Measurements from ENCODE around the gene AKAP6. TPM values are rescaled to one million over a fixed set of nuclear protein-coding genes. Genes with fewer than 3 reads are reported as not detected.

AKAP6 gene
- total RNA-seq, 4 donors from 2014 or later, result 2.0 to 11.0 (median 4.2) TPM

- no peak for DNase-seq (ENCODE audit: low spot score in 2 of 2)
- H3K27me3 ChIP-seq, result no peaks in the 10 kb centered on the region
- no peak overlapping the region for H3K4me3 ChIP-seq
- TF ChIP-seq EP300 (IDR thresholded peaks at IDR 0.05) (no peak), CTCF (IDR thresholded peaks at IDR 0.05) (no peak), POLR2A (IDR thresholded peaks at IDR 0.05) (no peak), POLR2AphosphoS5 (IDR thresholded peaks at IDR 0.05) (no peak)
- H3K4me1 ChIP-seq, result no peaks in the 10 kb centered on the region
- no peaks in the 10 kb centered on the region for H3K9me3 ChIP-seq
- H3K36me3 ChIP-seq, result no peaks in the 10 kb centered on the region
- 85% methylated on average over 4 of the region's 4 CpGs for WGBS
- no peak overlapping the region for H3K27ac ChIP-seq
Observed at GRCh38 chr14:32349322-32349721, 20.2 kb downstream of the AKAP6 start.

- no peak for DNase-seq (ENCODE audit: low spot score in 2 of 2)
- Histone ChIP-seq H3K9me3 (no peaks in the 10 kb centered on the region), H3K36me3 (no peaks in the 10 kb centered on the region), H3K27ac (no peak overlapping the region), H3K27me3 (no peaks in the 10 kb centered on the region), H3K4me1 (no peaks in the 10 kb centered on the region), H3K4me3 (no peak overlapping the region)
- no peak for TF ChIP-seq EP300 (IDR thresholded peaks at IDR 0.05)
- TF ChIP-seq POLR2AphosphoS5 (IDR thresholded peaks at IDR 0.05), result no peak
- TF ChIP-seq POLR2A (IDR thresholded peaks at IDR 0.05), result no peak
- no peak for TF ChIP-seq CTCF (IDR thresholded peaks at IDR 0.05)
- WGBS, result 72% methylated on average over 1 of the region's 1 CpG
Observed at GRCh38 chr14:32350020-32350419, 20.9 kb downstream of the AKAP6 start.

DNA sequence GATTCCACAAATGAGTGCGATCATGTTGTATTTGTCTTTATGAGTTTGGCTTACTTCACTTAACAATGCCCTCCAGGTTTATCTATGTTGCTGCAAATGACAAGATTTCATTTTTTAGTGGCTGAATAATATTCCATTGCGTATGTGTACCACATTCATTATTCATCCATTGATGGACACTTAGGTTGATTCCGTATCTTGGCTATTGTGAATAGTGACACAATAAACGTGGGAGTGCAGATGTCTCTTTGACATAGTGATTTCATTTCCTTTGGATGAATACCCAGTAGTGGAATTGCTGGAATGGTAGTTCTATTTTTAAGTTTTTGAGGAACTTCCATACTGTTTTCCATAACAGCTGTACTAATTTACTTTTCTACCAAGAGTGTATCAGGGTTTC is 23.5 kb downstream of the AKAP6 start:
- Histone ChIP-seq H3K36me3 (no peaks in the 10 kb centered on the region), H3K4me1 (no peaks in the 10 kb centered on the region), H3K9me3 (no peaks in the 10 kb centered on the region), H3K27ac (no peak overlapping the region), H3K27me3 (no peaks in the 10 kb centered on the region), H3K4me3 (no peak overlapping the region)
- 83% methylated on average over 4 of the region's 4 CpGs for WGBS
- TF ChIP-seq POLR2A (IDR thresholded peaks at IDR 0.05) (no peak), EP300 (IDR thresholded peaks at IDR 0.05) (no peak), POLR2AphosphoS5 (IDR thresholded peaks at IDR 0.05) (no peak), CTCF (IDR thresholded peaks at IDR 0.05) (no peak)
- no peak for DNase-seq (ENCODE audit: low spot score in 2 of 2)

GRCh38 chr14:32354716-32355115 is 25.6 kb downstream of the AKAP6 start:
- Histone ChIP-seq H3K27me3 (no peaks in the 10 kb centered on the region), H3K36me3 (no peaks in the 10 kb centered on the region), H3K9me3 (no peaks in the 10 kb centered on the region), H3K4me3 (no peak overlapping the region), H3K27ac (no peak overlapping the region), H3K4me1 (no peaks in the 10 kb centered on the region)
- no peak for DNase-seq (ENCODE audit: low spot score in 2 of 2)
- 73% methylated on average over 3 of the region's 3 CpGs for WGBS
- no peak for TF ChIP-seq EP300 (IDR thresholded peaks at IDR 0.05)
- TF ChIP-seq POLR2A (IDR thresholded peaks at IDR 0.05), result no peak
- no peak for TF ChIP-seq POLR2AphosphoS5 (IDR thresholded peaks at IDR 0.05)
- no peak for TF ChIP-seq CTCF (IDR thresholded peaks at IDR 0.05)

- 75% methylated on average over 3 of the region's 3 CpGs for WGBS
- no peaks in the 10 kb centered on the region for H3K9me3 ChIP-seq
- DNase-seq (ENCODE audit: low spot score in 2 of 2), result no peak
- H3K27me3 ChIP-seq, result no peaks in the 10 kb centered on the region
- no peak overlapping the region for H3K27ac ChIP-seq
- no peaks in the 10 kb centered on the region for H3K4me1 ChIP-seq
- no peak for TF ChIP-seq EP300 (IDR thresholded peaks at IDR 0.05)
- H3K36me3 ChIP-seq, result no peaks in the 10 kb centered on the region
- H3K4me3 ChIP-seq, result no peak overlapping the region
Observed at GRCh38 chr14:32358781-32359180, 29.7 kb downstream of the AKAP6 start.

GRCh38 chr14:32361674-32362073 is 32.6 kb downstream of the AKAP6 start:
- Histone ChIP-seq H3K36me3 (no peaks in the 10 kb centered on the region), H3K9me3 (no peaks in the 10 kb centered on the region), H3K4me1 (no peaks in the 10 kb centered on the region), H3K4me3 (no peak overlapping the region), H3K27ac (no peak overlapping the region), H3K27me3 (no peaks in the 10 kb centered on the region)
- 98% methylated on average over 2 of the region's 2 CpGs for WGBS
- TF ChIP-seq CTCF (IDR thresholded peaks at IDR 0.05) (no peak), POLR2AphosphoS5 (IDR thresholded peaks at IDR 0.05) (no peak), EP300 (IDR thresholded peaks at IDR 0.05) (no peak), POLR2A (IDR thresholded peaks at IDR 0.05) (no peak)
- no peak for DNase-seq (ENCODE audit: low spot score in 2 of 2)
